HAP-1 (cell line): ENCODE measurements around the gene RNGTT.

Experiments used
- DNase-seq, 2 experiments: peaks; one replicate each; pipeline ENCODE4 v3.0.0-alpha.2; 2016 to 2020; ENCODE audit warnings: low spot score in 2 of 2
- H3K27me3 ChIP-seq: fragments of 250-450 bp; sonication (Bioruptor Pico); 2 replicates; pipeline ENCODE4 v1.5.1; 2020; ENCODE audit warnings: low read depth, mild to moderate bottlenecking, moderate library complexity
- H3K36me3 ChIP-seq: fragments of 250-450 bp; sonication (Bioruptor Pico); replicated peaks from 2 replicates; pipeline ENCODE4 v1.5.1; 2020; ENCODE audit warnings: mild to moderate bottlenecking
- H3K4me1 ChIP-seq: fragments of 250-450 bp; sonication (Bioruptor Pico); 2 replicates; pipeline ENCODE4 v1.5.1; 2020; ENCODE audit warnings: mild to moderate bottlenecking
- H3K4me3 ChIP-seq: fragments of 250-450 bp; sonication (Bioruptor Pico); 2 replicates; pipeline ENCODE4 v1.5.1; 2020; ENCODE audit warnings: mild to moderate bottlenecking, moderate library complexity
- H3K9me3 ChIP-seq: fragments of 250-450 bp; sonication (Bioruptor Pico); 2 replicates; pipeline ENCODE4 v1.5.1; 2020; ENCODE audit warnings: mild to moderate bottlenecking, moderate library complexity
- in situ Hi-C: fragments of 300-500 bp; cut with MboI; formaldehyde crosslinking; loops from 3 replicates; pipeline ENCODE4 v1.14.3; 2020; ENCODE audit warnings: low sequenced_read_pairs, inconsistent platforms, mixed read lengths

The RNGTT gene

DNA sequence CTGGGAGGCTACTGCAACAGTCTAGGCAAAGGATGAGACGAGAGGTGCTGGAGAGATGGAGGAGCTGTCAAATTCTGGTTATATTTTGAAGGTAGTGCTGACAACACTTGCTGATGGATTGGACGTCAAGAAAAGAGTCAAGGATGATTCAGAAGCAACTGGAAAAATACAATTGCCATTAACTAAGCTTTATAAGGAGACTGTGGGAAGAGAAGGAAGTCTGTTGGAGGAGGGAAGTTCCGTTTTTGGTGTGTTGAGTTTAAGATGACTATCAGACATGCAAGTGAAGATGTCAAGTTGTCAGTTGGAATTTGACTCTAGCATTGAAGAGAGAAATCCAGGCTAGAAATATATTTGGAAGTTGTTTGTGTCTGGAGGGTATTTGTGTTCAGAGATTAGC lies 358.1 kb downstream of the RNGTT start:
- no peak for DNase-seq
- Histone ChIP-seq H3K27me3 (no peaks in the 10 kb centered on the region), H3K9me3 (no peaks in the 10 kb centered on the region), H3K36me3 (no peaks in the 10 kb centered on the region), H3K4me1 (peaks cover 7% of the 10 kb centered on the region), H3K4me3 (no peak overlapping the region)
- in situ Hi-C loops: no loop called here

DNA sequence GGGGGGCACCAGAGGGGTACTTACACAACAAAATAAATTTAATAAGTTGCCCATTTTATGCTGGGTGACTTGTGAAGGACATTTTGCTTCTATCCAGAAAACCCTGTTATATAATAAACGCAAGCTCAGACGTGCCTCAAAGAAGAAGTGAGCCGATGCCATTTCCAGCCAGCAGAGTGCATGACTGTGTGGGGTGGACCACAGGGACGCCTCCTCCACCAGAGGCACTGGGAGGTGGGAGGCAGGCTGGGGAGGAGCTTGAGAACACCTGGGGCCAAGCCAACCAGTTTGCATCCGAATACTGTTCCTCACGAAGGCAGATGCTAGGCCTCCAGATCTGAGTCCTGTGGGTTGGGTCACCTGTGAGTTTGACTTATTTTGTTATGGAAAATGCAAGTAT lies 363.8 kb downstream of the RNGTT start:
- H3K36me3 ChIP-seq: no peaks in the 10 kb centered on the region
- H3K4me3 ChIP-seq: no peak overlapping the region
- no peaks in the 10 kb centered on the region for H3K4me1 ChIP-seq
- no peaks in the 10 kb centered on the region for H3K9me3 ChIP-seq
- no peaks in the 10 kb centered on the region for H3K27me3 ChIP-seq
- peak in 1 of 2 experiments; percentile 31 for DNase-seq
- in situ Hi-C loops: no loop called here

DNA sequence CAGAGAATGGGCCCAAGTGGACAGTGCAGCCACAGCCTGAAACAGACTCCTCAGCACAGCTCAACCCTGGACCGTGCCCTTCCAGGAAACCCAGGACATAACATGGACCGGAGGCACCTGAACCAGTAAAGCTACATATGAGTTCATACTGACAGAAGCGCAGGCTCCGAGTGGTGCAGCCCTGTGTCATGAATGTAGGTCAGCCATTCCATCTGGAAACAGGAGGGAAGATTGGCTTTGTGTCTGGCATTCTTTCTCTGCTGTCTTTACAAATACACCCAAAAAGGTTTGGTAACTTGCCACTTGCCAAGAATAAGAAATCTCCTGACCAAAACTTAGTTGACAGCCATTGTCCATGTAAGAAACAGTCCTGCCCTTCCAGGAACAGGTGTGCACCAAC lies 366.6 kb downstream of the RNGTT start:
- H3K9me3 ChIP-seq: 0 out of 2 replicates have a peak, but pooled peaks cover 4% of the 10 kb centered on the region
- no peaks in the 10 kb centered on the region for H3K4me1 ChIP-seq
- H3K36me3 ChIP-seq: no peaks in the 10 kb centered on the region
- in situ Hi-C loops: no loop called here
- H3K4me3 ChIP-seq: no peak overlapping the region
- DNase-seq: no peak
- H3K27me3 ChIP-seq: no peaks in the 10 kb centered on the region

- in situ Hi-C loops: no loop called here
- Histone ChIP-seq H3K4me1 (no peaks in the 10 kb centered on the region), H3K36me3 (no peaks in the 10 kb centered on the region), H3K9me3 (0 out of 2 replicates have a peak, but pooled peaks cover 4% of the 10 kb centered on the region), H3K4me3 (no peak overlapping the region), H3K27me3 (no peaks in the 10 kb centered on the region)
- no peak for DNase-seq
Observed at GRCh38 chr6:88588938-88589337, 374.5 kb downstream of the RNGTT start.

DNA sequence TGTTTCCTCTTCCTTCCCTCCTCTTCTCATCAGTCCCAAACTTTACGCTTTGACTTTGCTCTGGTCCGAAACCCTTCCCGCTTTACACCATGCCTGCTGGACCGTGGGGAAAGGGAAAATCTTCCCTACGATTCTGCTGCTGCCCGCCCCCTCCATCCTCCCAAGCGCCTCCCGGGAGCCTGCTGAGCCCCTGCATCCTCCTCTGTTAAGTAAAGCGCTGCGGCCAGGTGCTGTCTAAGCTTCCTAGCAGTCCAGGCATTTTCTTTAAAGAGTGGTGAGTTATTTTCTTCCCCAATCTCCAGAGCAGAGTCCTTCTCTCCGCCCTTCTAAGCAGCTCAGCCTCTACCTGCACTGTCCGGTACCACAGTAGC lies 376.3 kb downstream of the RNGTT start:
- H3K4me3 ChIP-seq: no peak overlapping the region
- no peak for DNase-seq
- H3K4me1 ChIP-seq: no peaks in the 10 kb centered on the region
- in situ Hi-C loops: no loop called here
- no peaks in the 10 kb centered on the region for H3K9me3 ChIP-seq
- H3K27me3 ChIP-seq: no peaks in the 10 kb centered on the region
- H3K36me3 ChIP-seq: no peaks in the 10 kb centered on the region

DNA sequence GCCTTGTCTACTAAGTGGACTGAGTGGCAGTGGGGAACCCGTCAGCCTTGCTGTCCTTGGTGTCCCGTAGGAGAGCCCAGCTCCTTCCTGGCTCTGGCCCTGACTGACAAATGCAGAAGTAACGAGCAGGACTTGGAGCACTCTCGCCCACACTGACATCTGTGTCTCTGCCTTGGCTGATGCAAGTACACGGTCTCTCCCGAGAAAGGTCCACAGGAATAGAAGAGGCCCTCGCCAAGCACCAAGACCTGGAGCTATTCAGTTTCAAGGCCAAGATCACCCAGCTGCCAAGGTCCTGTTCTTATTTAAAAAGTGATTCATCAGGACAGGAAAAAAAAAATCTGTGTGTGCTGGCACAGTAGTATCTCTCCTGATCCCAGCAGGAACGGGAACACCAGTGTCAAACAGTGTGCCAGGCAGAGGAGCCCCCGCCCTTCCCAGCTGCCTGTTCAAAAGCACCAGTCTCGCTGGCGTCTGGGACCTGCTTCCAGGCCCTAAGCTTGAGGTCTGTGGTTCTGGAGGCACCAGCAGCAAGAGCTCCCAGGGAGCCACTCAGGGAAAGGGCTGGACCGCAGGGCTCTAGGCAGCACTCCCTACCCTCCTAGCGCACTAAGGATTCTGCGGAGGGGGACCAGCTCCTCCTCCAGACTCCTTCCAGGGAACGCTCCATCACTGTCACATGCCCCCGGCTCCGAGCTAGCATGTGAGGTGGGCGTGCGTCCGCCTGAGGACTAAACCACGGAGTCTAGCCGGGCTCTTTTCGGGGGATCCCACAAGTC lies 376.9 kb downstream of the RNGTT start:
- in situ Hi-C loops: no loop called here
- DNase-seq: no peak

GRCh38 chr6:88585276-88585692 lies 378.1 kb downstream of the RNGTT start:
- DNase-seq: no peak
- Histone ChIP-seq H3K4me1 (no peaks in the 10 kb centered on the region), H3K4me3 (no peak overlapping the region), H3K9me3 (no peaks in the 10 kb centered on the region), H3K36me3 (no peaks in the 10 kb centered on the region), H3K27me3 (no peaks in the 10 kb centered on the region)
- in situ Hi-C loops: no loop called here

More for the DNA sequence above, 376.9 kb downstream of the RNGTT start:
- Histone ChIP-seq H3K4me1 (no peaks in the 10 kb centered on the region), H3K27me3 (no peaks in the 10 kb centered on the region), H3K9me3 (no peaks in the 10 kb centered on the region), H3K4me3 (no peak overlapping the region), H3K36me3 (no peaks in the 10 kb centered on the region)

GRCh38 chr6:88584581-88585275 lies 378.7 kb downstream of the RNGTT start:
- DNase-seq: no peak
- no peak overlapping the region for H3K4me3 ChIP-seq
- no peaks in the 10 kb centered on the region for H3K27me3 ChIP-seq
- no peaks in the 10 kb centered on the region for H3K9me3 ChIP-seq
- H3K36me3 ChIP-seq: no peaks in the 10 kb centered on the region
- no peaks in the 10 kb centered on the region for H3K4me1 ChIP-seq
- in situ Hi-C loops: no loop called here

DNA sequence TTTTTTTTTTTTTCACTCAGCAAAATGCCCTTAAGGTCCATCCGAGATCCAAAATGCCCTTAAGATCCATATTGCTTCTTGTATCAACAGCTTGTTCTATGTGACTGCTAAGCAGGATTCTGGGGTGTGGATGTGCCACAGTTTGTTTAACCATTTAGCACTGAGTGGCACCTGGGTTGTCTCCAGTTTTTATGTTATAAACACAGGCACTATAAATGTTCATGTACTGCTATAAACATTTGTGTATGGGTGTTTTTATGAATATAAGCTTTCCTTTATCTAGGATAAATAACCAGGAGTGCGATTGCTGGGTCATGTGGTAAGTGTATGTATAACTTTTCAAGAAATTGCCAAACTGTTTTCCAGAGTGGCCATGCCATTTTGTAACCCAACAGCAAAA lies 386.0 kb downstream of the RNGTT start:
- in situ Hi-C loops: no loop called here

DNA sequence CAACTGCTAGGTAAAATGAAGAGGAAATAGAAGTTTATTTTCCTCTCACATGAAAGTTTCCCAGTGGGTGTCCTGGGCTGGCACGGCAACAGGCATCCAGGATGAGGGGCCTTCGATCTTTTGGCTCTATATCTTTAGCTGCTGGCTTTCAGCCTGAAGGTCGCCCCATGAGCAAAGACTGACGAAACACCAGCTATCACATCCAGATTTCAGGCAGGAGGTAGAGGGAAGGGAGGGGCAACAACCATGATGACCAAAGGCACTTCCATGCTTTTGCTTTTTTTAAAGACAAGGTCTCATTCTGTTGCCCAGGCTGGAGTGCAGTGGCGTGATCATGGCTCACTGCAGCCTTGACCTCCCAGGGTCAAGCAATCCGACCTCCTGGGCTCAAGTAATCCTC lies 387.9 kb downstream of the RNGTT start:
- Histone ChIP-seq H3K9me3 (no peaks in the 10 kb centered on the region), H3K4me1 (no peaks in the 10 kb centered on the region), H3K4me3 (no peak overlapping the region), H3K36me3 (no peaks in the 10 kb centered on the region), H3K27me3 (peaks cover 2% of the 10 kb centered on the region; the same call in 1 of the 2 replicates)
- in situ Hi-C loops: no loop called here
- DNase-seq: no peak

More for the DNA sequence above, 386.0 kb downstream of the RNGTT start:
- Histone ChIP-seq H3K4me3 (no peak overlapping the region), H3K27me3 (peaks cover 2% of the 10 kb centered on the region; the same call in 1 of the 2 replicates), H3K9me3 (no peaks in the 10 kb centered on the region), H3K4me1 (no peaks in the 10 kb centered on the region), H3K36me3 (no peaks in the 10 kb centered on the region)
- DNase-seq: no peak

GRCh38 chr6:88574651-88575050 lies 388.8 kb downstream of the RNGTT start:
- no peak for DNase-seq
- Histone ChIP-seq H3K36me3 (no peaks in the 10 kb centered on the region), H3K4me1 (no peaks in the 10 kb centered on the region), H3K4me3 (no peak overlapping the region), H3K9me3 (no peaks in the 10 kb centered on the region; the same call in none of the 2 replicates), H3K27me3 (peaks cover 2% of the 10 kb centered on the region; the same call in 1 of the 2 replicates)
- in situ Hi-C loops: no loop called here

- Histone ChIP-seq H3K27me3 (no peaks in the 10 kb centered on the region), H3K36me3 (no peaks in the 10 kb centered on the region), H3K4me3 (no peak overlapping the region), H3K9me3 (no peaks in the 10 kb centered on the region; the same call in none of the 2 replicates), H3K4me1 (no peaks in the 10 kb centered on the region)
- DNase-seq: no peak
- in situ Hi-C loops: no loop called here
Observed at GRCh38 chr6:88574031-88574430, 389.4 kb downstream of the RNGTT start.

DNA sequence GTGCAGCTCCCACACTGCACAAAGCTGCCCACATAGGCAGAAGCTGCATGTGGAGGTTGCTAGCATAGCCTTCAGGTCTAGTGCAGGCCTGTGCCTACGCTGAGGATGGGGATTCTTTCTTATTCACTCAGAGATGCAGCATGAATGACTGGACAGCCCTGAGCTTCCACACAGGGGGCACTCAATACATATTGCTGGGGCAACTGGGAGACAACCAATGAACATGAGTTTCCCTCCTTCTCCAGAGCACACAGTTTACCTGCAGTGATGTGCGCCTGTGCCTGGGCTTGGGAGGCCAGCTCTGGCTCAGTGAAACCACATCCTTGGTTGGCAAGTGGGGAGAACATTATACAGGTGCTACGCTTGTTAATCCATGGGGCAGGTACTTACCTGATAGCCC lies 389.9 kb downstream of the RNGTT start:
- Histone ChIP-seq H3K4me3 (no peak overlapping the region), H3K4me1 (no peaks in the 10 kb centered on the region), H3K9me3 (no peaks in the 10 kb centered on the region; the same call in none of the 2 replicates), H3K36me3 (no peaks in the 10 kb centered on the region), H3K27me3 (no peaks in the 10 kb centered on the region)
- DNase-seq: no peak
- in situ Hi-C loops: no loop called here

DNA sequence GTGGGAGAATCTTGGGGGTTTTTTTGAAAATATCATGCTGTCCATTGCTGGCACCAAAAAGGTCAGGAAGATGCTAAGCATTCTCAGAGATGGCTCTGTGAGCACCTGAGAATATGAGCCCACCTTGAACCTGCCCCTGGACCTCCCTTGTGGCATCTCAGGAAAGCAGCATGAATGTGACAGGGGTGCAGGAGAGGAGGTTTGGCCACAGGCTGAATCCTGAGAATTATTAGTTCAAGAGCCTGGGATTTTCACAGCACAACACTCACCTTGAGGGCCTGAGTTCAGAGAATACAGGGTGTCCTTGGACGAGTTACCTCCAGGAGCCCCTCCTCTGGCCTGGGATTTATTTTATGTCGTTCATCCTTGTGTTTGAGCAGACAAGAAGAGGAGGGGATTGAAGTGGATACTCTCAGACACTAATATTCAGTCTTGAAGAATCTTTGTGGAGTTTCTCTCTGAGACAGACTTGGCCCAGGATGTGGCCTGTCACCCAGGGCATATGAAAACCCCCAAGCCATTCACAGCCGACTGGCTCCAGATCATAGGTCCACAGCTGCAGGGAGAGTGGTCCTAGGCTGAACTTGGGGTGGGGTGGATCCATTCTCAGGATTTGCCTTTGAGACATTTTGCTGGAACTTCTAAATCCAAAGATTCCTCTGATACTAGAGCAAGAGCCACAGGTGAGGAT lies 390.8 kb downstream of the RNGTT start:
- Histone ChIP-seq H3K4me3 (no peak overlapping the region), H3K27me3 (no peaks in the 10 kb centered on the region), H3K36me3 (no peaks in the 10 kb centered on the region), H3K9me3 (no peaks in the 10 kb centered on the region; the same call in none of the 2 replicates), H3K4me1 (no peaks in the 10 kb centered on the region)
- in situ Hi-C loops: no loop called here
- DNase-seq: no peak
